Measurements from ENCODE around the gene RNU1-1.
"Not testable (repeated sequence)": the region's sequence is repeated elsewhere in the genome, so short reads cannot be mapped to it uniquely, and the experiment has no call there.

RNU1-1 gene

DNA sequence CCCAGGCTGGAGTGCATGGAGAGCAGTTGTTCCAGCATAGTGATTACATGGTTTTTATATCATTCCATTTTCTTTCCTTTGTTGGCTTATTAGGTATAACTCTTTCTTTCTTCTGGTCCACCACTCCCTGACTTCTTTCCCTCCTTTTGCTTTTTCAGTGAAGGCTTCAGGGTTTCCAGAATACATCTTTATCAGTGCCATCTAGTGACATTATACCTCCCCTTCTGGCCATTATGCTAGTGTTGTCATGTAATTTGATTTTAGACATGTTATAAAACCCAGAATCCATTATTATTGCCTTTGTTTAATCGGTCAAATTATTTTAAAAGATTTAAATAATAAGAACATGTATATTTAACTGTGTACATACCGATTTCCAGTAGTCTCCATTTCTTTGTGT is 10.6 kb downstream of the RNU1-1 start:
- TF ChIP-seq CTCF (IDR thresholded peaks at IDR 0.05; ENCODE audit: insufficient read depth, missing control alignments) = no peak
- no peak for FAIRE-seq
- no peak for DNase-seq (ENCODE audit: insufficient read length, low spot score)

DNA sequence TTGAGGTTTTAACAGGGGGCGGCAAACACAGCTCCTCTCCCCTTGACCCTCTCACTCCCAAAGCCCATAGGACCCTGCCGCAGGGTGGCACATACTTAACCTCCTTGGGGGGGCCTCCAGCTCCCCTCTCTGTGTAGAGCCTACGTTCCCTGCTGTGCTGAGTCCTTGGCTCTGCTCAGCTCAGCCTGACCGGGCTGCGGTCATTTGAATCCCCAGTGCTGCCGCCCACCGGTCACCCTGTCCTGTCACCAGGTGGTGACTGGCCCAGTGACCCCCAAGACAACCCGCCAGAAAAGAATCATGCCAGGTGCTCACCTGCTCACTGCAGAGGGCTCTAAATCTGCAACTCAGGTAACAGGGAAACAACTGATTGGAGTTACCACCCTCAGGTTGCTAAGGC is 12.6 kb downstream of the RNU1-1 start:
- not testable (repeated sequence) for FAIRE-seq; DNase-seq (ENCODE audit: insufficient read length, low spot score)

DNA sequence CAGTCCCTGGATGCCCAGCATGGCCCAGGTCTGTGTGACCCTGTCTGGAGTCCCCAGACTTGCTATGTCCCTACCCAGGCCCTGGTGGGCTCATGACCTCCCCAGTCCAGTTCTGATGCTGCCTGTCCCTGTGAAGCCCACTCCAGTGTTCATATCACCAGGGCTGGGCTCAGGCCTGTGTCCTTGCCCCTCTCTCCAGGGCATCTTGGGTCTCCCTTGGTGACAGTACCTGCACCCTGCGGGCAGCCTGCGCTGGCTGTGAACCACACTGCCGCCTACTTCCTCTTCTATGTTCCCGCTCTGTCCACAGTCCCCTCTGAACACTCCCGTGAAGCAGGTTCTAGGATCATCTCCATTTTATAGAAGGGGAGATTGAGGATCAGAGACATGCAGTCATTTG is 13.1 kb downstream of the RNU1-1 start:
- not testable (repeated sequence) for DNase-seq (ENCODE audit: insufficient read length, low spot score); FAIRE-seq

DNA sequence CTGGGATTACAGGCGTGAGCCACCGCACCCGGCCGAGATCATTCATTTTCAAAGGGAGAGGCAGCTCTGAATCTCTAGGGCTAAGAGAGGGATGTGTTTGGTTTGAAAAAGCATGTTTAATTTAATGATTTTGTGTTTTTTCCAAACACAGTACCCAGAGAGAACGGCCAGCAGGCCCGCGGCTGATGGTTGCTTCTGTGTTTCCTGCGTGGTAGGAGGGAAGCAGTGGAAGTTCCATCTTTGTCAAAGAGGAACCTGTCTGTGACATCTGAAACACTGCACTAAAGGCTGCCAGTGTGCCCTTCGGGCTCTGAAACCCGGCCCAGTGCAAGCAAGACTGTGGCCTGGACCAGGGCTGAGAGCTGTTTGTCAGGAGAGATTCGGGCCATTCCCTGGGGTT is 13.6 kb downstream of the RNU1-1 start:
- DNase-seq (ENCODE audit: insufficient read length, low spot score); FAIRE-seq: not testable (repeated sequence)

- DNase-seq (ENCODE audit: insufficient read length, low spot score) (peak; percentile 68), FAIRE-seq (no peak)
- TF ChIP-seq CTCF (IDR thresholded peaks at IDR 0.05; ENCODE audit: insufficient read depth, missing control alignments) = peak; percentile 33
Measured at GRCh38 chr1:16498573-16499413, 15.3 kb downstream of the RNU1-1 start.

DNA sequence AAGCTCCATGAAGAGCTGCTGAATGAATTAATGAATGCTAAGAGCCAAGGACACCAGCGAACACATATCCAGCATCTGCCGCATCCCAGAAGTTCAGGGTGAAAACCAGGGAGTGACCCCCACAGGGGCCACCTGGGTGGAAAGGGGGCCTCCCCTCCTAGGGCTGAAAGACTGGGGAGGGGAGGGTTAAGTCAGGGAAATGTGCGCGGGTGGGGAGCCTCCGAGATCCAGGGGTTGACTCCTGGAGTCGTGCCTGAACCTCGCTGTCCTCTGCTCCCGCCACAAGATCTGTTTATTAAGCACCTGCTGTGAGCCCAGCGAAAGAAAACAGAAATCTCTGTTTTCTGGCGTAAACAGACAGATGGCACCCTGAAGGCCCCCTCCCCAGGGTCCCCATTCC is 16.0 kb downstream of the RNU1-1 start:
- DNase-seq (ENCODE audit: insufficient read length, low spot score); FAIRE-seq: not testable (repeated sequence)

- not testable (repeated sequence) for DNase-seq (ENCODE audit: insufficient read length, low spot score); FAIRE-seq
Measured at GRCh38 chr1:16497474-16497904, 16.6 kb downstream of the RNU1-1 start.

DNA sequence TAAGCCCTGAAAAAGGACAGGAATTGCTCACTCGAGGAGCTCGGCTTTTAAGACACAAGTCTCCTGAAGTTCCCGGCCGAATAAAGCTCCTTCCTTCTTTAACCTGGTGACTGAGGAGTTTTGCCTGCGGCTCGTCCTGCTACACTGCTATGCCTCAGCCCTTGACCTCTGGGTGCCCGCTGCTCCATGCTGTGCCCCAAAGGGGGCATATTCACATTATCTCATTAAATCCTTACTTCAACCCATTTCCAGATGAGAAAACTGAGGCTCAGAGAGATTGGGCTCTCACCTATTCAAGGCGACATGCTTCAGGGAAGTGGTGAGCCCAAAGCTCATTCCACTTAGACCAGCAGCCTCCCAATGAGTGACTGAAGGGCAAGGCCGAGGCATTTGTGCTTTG is 20.4 kb downstream of the RNU1-1 start:
- not testable (repeated sequence) for DNase-seq (ENCODE audit: insufficient read length, low spot score); FAIRE-seq

- not testable (repeated sequence) for FAIRE-seq; DNase-seq (ENCODE audit: insufficient read length, low spot score)
Measured at GRCh38 chr1:16492937-16493336, 21.1 kb downstream of the RNU1-1 start.

DNA sequence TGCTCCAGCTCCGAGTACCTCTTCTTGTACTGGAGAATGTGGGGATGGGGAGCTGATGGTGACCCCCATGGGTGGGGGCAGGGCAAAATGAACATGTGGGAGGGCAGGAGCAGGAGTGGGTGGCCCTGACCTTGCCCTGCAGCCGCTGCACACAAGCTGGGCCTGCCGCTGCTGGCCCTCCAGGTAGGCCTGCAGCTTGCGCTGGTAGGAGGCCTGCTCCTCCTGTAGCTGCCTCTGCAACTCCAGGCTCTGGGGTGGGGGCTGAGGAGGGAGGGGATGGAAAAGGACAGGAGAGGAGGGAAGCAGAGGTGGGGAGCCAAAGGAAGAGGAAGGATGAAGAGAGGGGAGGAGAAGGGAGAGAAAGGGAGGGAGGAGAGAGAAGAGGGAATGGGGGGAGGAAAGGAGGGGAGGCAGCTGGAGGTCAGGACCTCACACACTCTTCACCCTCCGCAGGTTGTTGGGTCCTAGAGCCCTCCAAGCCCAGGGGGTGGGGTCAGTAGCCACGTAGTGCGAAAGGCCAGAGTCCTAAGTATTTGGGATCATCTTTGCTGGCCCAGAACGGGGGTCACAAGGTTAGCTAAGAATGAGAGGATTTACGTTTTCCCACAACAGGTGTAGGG is 22.9 kb downstream of the RNU1-1 start:
- no peak for DNase-seq (ENCODE audit: insufficient read length, low spot score)
- FAIRE-seq = no peak
- TF ChIP-seq CTCF (IDR thresholded peaks at IDR 0.05; ENCODE audit: insufficient read depth, missing control alignments) = no peak

- not testable (repeated sequence) for DNase-seq (ENCODE audit: insufficient read length, low spot score); FAIRE-seq
Measured at GRCh38 chr1:16489195-16489880, 24.7 kb downstream of the RNU1-1 start.

DNA sequence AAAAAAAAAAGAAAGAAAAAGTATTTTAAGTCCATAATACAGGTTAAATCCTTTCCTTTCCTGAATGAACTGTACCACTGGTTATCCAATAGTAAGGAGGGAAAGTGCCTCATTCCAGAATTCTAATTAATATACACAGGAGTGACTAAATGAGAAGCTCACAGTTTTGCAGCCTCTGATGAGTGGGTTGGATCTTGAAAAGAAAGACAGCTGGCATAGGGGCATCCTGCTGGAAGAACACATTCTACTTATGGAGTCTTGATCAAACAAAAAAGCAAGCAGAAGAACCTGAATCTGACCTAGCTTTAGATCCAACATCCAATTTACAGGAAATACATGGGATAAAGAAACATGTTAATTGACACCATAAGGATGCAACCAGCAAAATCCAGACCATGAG is 27.1 kb downstream of the RNU1-1 start:
- not testable (repeated sequence) for FAIRE-seq; DNase-seq (ENCODE audit: insufficient read length, low spot score)

- FAIRE-seq; DNase-seq (ENCODE audit: insufficient read length, low spot score): not testable (repeated sequence)
Measured at GRCh38 chr1:16486316-16486715, 27.8 kb downstream of the RNU1-1 start.
